NCI-H1092 (cell line): ENCODE data around the gene BCHE.

Experiments
- DNase-seq: peaks from one replicate; lab custom pipeline; 2025; lab: John Stamatoyannopoulos, UW

Gene BCHE

GRCh38 chr3:165837058-165837525 is at the start of gene BCHE:
Gene BCHE, minus strand, starts transcription at chr3:165837423. Its CDS starts 6,390 bp downstream, at chr3:165831033.
- no peak for DNase-seq

GRCh38 chr3:165885558-165886270 is 48.5 kb upstream of the BCHE start:
- no peak for DNase-seq

GRCh38 chr3:165884518-165884917 is 47.3 kb upstream of the BCHE start:
- DNase-seq, result no peak

GRCh38 chr3:165883863-165884478 is 46.7 kb upstream of the BCHE start:
- no peak for DNase-seq

- no peak for DNase-seq
Measured at GRCh38 chr3:165883117-165883516, 45.9 kb upstream of the BCHE start.

GRCh38 chr3:165875644-165876043 is 38.4 kb upstream of the BCHE start:
- no peak for DNase-seq

GRCh38 chr3:165874663-165875489 is 37.7 kb upstream of the BCHE start:
- DNase-seq, result no peak

GRCh38 chr3:165868088-165868487 is 30.9 kb upstream of the BCHE start:
- DNase-seq, result no peak

GRCh38 chr3:165859061-165859460 is 21.8 kb upstream of the BCHE start:
- no peak for DNase-seq

- no peak for DNase-seq
Measured at GRCh38 chr3:165855581-165855980, 18.4 kb upstream of the BCHE start.

GRCh38 chr3:165854696-165855095 is 17.5 kb upstream of the BCHE start:
- DNase-seq, result no peak

- no peak for DNase-seq
Measured at GRCh38 chr3:165852711-165853110, 15.5 kb upstream of the BCHE start.

- no peak for DNase-seq
Measured at GRCh38 chr3:165852191-165852590, 15.0 kb upstream of the BCHE start.

- no peak for DNase-seq
Measured at GRCh38 chr3:165846056-165846455, 8.8 kb upstream of the BCHE start.

GRCh38 chr3:165839296-165840076 is 2.3 kb upstream of the BCHE start:
- DNase-seq, result no peak

GRCh38 chr3:165837801-165838200 is 578 bp upstream of the BCHE start:
- DNase-seq, result no peak

GRCh38 chr3:165835431-165835830 is 1.8 kb downstream of the BCHE start:
- DNase-seq, result no peak

- DNase-seq, result no peak
Measured at GRCh38 chr3:165830746-165831145, 6.5 kb downstream of the BCHE start.

GRCh38 chr3:165827883-165828282 is 9.3 kb downstream of the BCHE start:
- no peak for DNase-seq

GRCh38 chr3:165827233-165827632 is 10.0 kb downstream of the BCHE start:
- no peak for DNase-seq

- no peak for DNase-seq
Measured at GRCh38 chr3:165820671-165821123, 16.5 kb downstream of the BCHE start.

- no peak for DNase-seq
Measured at GRCh38 chr3:165817160-165817709, 20.0 kb downstream of the BCHE start.
